GM04503 (cell line): ENCODE measurements around the gene BRD9.
"Not testable (repeated sequence)": the region's sequence is repeated elsewhere in the genome, so short reads cannot be mapped to it uniquely, and the experiment has no call there.

Experiments used
- DNase-seq: peaks from one replicate; pipeline ENCODE4 v3.0.0-alpha.2; 2012; ENCODE audit warnings: low read depth

The BRD9 gene

DNA sequence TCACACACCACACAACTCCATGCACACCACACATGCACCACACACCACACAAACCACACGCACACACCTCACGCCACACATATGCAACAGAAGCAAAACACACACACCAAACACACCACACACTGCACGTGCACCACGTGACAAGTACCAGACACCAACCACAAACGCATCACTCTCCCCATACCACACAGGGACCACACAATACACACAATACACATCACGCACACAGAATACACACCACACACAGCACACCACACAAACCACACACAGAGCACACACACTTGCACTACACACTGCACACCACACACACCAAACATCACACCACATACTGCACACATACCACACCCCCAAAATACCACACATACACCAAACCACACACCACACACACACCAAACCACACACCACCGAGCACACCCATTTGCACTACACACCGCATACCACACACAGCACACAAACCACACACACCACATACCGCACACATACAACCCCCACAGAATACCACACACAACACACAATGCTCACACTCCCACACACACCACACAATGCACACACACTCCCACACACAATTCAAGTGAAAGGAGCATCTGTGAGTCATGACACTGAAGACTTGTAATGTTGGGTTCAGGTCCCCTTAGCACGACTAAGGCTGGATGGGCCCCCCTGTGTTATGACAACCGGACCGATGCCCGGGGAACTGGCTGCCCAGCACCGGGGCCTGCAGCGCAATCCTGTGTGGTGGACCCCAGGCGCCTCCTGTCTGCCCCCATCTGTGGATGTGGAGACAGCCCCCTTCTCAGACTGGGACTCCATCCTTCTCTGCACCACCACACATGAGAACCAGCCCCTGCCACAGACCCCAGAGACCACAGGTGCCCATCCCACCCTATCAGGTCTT is 35.8 kb downstream of the BRD9 start:
- DNase-seq: no peak

DNA sequence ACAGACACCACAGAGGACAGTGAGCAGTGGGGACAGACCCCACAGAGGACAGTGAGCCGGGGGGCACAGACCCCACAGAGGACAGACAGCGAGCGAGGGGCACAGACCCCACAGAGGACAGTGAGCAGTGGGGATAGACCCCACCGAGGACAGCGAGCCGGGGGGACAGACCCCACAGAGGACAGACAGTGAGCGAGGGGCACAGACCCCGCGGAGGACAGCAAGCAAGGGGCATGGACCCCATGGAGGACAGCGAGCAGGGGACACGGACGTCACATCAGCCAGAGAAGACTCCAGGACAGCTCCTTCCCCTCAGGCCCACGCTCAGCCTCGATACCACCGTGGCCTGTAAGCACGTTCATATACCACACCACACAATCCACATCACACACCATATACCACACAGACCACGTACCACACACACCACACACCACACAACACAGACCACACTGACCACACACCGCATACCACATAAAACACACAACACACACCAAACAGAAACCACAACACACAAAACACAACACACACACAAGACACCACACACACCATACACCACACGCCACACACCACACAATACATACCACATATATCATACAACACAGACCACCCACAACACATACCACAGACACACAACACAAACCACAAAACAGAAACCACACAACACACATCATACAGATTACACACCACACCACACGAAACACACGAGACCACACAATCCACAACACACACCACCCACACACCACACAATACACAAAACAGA is 36.6 kb downstream of the BRD9 start:
- no peak for DNase-seq

DNA sequence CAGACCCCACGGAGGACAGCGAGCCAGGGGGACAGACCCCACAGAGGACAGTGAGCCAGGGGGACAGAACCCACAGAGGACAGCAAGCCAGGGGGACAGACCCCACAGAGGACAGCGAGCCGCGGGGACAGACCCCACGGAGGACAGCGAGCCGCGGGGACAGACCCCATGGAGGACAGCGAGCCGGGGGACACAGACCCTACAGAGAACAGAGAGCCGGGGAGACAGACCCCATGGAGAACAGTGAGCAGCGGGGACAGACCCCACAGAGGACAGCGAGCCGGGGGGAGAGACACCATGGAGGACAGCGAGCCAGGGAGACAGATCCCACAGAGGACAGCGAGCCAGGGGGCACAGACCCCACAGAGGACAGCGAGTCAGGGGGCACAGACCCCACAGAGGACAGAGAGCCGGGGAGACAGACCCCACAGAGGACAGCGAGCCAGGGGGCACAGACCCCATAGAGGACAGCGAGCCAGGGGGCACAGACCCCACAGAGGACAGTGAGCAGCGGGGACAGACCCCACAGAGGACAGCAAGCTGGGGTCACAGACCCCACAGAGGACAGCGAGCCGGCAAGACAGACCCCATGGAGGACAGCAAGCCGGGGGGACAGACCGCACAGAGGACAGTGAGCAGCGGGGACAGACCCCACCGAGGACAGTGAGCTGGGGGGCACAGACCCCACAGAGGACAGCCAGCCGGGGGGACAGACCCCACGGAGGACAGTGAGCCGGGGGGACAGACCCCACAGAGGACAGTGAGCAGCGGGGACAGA is 37.4 kb downstream of the BRD9 start:
- DNase-seq: no peak

DNA sequence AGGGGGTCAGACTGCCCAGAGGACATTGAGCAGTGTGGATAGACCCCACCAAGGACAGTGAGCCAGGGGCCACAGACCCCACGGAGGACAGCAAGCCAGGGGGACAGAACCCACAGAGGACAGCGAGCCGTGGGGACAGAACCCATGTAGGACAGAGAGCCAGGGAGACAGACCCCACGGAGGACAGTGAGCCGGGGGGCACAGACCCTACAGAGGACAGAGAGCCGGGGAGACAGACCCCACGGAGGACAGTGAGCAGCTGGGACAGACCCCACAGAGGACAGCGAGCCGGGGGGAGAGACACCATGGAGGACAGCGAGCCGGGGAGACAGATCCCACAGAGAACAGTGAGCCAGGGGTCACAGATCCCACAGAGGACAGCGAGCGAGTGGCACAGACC is 38.4 kb downstream of the BRD9 start:
- DNase-seq: no peak

DNA sequence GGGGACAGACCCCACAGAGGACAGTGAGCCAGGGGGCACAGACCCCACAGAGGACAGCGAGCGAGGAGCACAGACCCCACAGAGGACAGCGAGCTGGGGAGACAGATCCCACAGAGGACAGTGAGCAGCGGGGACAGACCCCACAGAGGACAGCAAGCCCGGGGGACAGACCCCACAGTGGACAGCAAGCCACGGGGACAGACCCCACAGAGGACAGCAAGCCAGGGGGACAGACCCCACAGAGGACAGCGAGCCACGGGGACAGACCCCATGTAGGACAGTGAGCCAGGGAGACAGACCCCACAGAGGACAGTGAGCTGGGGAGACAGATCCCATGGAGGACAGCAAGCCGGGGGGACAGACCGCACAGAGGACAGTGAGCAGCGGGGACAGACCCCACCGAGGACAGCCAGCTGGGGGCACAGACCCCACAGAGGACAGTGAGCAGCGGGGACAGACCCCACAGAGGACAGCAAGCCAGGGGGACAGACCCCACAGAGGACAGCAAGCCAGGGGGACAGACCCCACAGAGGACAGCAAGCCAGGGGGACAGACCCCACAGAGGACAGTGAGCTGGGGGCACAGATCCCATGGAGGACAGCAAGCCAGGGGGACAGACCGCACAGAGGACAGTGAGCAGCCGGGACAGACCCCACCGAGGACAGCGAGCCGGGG is 39.0 kb downstream of the BRD9 start:
- DNase-seq: not testable (repeated sequence)

DNA sequence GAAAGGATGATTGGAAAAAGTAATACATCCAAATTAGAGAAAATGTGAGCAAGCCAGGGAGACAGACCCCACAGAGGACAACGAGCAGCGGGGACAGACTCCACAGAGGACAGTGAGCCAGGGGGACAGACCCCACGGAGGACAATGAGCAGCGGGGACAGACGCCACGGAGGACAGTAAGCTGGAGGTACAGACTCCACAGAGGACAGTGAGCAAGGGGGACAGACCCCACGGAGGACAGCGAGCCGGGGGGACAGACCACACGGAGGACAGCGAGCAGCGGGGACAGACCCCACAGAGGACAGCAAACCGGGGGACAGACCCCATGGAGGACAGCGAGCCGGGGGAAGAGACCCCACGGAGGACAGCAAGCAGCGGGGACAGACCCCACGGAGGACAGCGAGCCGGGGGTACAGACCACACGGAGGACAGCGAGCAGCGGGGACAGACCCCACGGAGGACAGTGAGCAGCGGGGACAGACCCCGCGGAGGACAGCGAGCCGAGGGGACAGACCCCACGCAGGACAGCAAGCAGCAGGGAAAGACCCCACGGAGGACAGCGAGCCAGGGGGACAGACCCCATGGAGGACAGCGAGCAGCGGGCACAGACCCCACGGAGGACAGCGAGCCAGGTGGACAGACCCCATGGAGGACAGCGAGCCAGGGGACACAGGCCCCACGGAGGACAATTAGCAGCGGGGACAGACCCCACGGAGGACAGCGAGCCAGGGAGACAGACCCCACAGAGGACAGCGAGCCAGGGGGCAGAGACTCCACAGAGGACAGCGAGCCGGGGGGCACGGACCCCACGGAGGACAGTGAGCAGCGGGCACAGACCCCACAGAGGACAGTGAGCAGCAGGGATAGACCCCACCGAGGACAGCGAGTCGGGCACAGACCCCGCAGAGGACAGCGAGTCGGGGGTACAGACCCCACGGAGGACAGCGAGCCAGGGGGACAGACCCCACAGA is 39.9 kb downstream of the BRD9 start:
- no peak for DNase-seq

DNA sequence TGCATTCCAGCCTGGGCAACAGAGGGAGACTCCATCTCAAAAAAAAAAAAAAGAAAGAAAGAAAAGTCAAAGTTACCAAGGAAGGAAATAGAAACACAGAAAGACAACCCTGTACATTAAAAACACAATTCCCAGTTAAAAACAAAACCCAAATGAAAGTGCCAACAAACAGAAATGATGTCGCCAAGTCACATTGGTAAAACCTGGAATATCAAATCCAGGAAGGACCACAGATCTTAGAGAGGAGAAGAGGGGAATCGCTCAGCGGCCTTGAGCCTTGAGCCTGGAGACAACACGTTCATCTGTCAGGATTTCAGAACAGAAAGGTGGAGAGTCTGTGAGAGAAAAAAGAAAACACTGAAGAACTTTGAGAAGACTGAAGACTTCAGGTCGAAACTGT is 40.6 kb downstream of the BRD9 start:
- DNase-seq: no peak

DNA sequence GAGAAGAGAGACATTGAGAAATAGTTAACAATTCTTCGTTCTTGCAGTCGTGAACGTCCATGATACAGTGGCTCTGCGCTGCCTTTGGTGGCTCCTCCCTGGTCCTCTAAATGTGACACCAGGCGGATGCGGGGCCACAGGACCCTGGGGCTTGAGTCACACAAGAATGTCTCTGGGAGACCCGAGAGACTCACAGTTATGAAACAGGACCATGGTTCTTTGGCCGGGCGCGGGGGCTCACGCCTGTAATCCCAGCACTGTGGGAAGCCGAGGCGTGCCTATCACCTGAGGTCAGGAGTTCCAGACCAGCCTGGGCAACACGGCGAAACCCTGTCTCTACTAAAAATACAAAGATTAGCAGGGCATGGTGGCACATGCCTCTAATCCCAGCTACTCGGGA is 41.0 kb downstream of the BRD9 start:
- DNase-seq: no peak

DNA sequence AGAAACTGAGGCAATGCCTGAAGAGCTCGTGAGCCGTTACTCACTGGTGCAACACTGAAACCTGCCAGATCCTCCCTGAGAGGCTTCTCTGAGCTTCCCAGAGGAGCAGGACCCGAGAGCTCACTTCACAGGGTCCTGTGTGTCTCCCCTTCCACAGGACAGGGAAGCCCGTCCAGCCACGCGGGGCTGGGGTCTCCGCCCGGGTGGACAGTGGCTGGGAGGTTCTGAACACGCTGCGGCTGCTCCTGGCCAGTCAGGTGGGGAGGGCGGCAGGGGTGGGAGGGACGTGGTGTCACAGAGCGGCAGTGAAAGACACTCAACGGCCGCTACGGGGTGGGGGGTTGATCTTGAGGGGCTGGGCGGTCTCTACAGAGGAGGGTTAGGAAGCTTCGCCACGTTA is 41.5 kb downstream of the BRD9 start:
- DNase-seq: no peak

DNA sequence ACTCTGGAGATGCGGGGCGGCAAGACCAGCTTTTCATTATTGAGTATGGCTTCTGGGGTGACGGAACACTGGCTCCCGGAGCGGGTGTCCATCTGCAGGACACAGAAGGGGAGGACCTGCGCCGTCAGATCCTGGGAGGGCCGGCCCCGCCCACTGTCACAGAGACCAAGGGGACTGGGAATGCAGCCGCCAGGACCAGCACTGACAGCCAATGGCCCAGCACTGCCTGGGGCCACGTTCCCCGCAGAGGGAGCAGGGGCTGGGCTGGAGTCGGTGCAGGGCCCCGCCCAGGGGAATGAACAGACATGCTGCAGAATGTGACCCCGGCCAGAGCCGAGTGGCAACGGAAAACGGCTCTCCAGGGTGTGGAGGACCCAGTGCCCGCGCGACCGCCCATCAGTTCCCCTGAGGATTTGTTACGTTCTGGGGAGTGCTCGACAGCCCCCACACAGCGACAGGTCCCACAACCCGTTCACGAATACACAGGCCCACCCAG is 42.0 kb downstream of the BRD9 start, which contains the start of gene ZDHHC11:
TSS of gene ZDHHC11 (minus strand) at position 476 of the 496 bp plus-strand sequence. CDS start at position 92, 384 bp downstream.
- DNase-seq: no peak

DNA sequence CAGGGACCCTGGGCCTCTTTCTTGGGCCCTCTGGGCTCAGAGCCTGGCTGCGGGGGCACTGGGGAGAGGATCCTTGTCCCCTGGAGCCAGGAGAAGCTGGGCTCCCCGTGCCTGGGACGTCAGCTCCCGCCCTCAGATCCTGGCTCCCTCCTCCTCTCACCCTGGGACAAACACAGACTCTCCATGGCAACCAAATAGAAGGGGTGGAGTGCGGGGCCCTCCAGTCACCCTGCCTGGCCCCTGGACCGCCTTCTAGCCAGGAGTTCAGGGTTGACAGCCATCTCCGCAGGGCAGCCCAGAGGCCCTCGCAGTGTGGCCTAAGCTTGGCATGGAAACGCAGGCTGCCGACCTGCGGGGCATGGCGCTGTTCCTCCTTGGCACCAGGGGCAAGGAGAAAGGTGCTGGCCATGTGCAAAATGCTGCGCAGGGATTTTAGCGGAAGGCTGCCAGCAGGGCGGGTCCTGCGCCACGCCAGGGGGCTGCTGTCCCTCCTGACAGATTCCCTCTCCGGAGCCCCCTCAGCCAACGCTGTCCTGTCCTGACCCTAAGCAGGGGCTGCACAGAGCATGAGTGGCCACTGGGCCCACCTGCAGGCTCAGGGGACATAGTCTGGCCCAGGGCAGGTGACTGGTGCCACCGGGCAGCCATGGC is 42.8 kb downstream of the BRD9 start:
- no peak for DNase-seq

DNA sequence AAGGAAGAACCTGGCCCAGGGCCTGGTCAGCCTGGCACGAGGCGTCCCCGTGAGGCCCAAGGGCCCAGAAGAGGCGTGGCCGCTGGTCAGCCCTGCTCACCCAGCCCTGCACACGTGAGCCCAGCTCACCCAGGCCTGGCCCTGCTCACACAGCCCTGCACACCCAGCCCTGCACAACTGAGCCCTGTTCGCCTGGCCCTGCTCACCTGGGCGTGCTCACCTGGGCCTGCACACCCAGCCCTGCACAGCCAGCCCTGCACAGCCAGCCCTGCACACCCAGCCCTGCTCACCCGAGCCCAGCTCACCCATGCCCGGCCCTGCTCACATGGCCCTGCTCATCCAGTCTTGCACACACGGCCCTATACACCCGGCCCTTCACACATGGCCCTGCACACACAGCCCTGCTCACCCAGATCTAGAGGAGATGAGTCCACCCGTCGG is 43.9 kb downstream of the BRD9 start:
- DNase-seq: no peak

DNA sequence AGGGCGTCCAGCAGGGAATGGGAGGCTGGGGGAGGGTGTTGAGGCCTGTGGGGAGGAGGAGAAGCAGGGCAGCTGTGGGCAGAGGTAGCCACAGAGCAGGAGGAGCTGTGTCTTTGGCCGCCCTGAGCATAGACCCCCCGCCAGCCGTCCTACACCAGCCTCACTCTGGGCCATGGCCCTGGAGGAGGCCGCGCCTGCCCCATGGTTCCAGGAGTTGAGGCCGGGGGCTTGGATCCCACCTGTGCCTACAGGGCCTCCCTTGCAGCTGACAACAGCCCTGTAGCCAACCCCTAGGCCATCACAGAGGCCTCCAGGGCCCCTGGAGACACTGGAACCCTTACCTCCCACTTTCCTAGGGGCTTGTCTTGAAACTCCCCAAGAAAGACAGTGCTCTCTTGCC is 44.9 kb downstream of the BRD9 start:
- not testable (repeated sequence) for DNase-seq

DNA sequence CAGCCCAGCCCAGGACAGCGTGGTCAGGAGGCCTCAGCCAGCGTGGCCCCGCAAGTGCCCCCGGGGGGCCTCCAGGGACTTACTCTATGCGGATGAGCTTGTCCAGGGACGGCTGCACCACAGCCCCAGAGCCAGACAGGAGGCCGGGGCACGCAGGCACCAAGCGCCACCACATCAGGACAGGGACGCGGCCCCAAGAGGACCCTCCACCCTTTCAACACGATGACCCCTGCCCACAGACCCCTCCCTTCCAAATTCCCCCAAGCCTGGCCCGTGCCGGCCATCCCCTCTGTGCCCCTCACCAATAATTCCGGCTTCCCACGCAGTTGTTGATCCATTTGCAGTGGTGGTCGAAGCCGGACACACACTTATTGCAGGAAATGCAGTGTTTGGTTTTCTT is 45.4 kb downstream of the BRD9 start:
- DNase-seq: not testable (repeated sequence)

DNA sequence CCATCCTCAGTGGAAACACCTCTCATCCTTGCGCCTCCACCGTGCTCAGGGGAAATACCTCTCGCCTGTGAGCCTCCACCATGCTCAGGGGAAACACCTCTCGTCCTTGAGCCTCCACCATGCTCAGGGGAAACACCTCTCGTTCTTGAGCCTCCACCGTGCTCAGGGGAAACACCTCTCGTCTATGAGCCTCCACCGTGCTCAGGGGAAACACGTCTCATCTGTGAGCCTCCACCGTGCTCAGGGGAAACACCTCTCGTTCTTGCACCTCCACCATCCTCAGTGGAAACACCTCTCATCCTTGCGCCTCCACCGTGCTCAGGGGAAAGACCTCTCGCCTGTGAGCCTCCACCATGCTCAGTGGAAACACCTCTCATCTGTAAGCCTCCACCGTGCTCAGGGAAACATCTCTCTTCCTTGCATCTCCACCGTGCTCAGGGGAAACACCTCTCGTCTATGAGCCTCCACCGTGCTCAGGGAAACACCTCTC is 46.0 kb downstream of the BRD9 start:
- DNase-seq: not testable (repeated sequence)

DNA sequence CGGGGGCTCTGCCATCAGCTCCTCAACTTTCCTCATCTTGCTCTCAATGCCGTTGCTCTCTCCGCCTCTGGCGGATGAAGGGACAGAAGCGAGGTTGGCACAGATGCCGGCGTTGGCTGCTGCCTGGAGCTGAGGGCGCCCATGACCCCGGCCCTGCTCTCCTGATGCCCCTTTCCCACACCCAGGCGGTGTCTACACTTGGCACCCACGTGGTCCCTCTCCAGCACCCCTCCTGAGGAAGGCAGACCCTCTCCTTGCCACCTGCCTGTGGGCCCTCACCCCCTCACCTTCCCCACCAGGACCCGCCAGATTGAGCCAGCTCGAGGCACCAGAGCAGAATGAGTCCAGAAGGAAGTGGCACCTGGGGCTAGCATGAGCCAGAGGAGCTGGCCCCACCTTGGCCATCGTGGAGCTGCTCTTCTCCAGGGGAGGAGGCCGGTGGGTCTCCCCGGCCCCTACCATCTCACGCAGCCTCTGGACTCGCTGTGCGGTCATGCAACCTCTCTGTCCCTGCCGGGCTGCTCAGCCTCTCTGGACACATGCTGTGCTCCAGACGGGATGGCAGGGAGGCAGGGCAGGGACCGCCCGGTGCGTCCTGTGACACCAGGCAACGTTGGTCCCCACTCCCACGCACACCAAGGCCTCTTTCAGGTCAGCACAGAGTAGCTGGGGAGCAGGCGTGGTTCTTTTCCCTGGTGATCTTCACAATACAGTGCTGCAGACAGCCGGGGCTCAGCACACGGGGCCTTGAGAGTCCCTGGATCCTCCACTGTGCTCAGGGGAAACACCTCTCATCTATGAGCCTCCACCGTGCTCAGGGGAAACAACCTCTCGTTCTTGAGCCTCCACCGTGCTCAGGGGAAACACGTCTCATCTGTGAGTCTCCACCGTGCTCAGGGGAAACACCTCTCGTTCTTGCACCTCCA is 46.7 kb downstream of the BRD9 start:
- DNase-seq: not testable (repeated sequence)

DNA sequence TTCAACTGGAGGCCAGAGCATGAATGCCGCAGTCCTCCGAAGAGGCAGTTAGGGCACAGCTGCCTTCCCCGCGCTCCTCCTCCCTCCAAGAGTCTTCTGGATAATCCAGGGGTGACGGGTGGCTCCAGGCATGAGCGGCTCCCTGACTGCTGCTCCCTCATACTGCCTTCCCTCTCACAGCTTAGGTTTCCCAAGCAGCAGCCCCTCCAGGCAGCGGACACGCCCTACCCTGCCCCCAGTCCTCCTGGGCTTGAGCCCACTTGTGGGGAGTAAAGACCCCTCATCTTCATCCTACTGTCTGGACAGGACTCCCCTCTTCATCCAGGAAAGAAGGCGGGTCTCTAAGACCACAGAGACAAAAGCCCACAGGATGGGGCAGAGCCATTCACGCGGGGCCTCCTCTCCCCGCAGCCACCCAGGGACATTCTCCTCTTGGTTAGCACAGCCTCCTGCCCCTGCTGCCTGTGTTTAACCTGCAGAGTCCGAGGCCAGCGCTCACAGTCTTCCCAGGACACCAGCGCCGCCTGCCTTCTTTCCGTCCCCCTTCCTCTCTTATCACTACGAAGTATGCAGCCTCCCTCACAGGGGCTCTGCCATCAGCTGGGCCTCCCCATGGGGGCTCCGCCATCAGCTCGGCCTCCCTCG is 47.4 kb downstream of the BRD9 start:
- DNase-seq: not testable (repeated sequence)

DNA sequence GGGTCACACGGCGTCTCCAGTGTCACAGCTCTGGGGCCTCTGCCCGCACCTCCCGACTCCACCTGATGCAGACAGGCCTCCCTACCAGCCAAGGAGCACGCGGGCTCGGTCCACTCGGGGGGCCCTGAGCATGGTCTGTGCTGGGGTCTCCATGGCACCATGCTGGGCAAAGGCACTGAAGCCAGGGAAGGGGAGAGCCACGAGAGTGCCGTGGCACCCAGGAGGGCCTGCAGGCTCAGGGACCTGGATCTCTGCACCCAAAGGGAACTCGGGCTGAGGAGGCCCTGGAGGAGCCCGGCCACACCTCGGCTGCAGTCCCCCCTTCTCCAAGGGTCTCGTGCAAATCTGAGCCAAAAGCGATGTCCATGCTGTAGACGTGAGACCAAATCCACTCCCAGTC is 48.2 kb downstream of the BRD9 start:
- not testable (repeated sequence) for DNase-seq
